Measurements from ENCODE around the gene ITGAX.

ITGAX gene

DNA sequence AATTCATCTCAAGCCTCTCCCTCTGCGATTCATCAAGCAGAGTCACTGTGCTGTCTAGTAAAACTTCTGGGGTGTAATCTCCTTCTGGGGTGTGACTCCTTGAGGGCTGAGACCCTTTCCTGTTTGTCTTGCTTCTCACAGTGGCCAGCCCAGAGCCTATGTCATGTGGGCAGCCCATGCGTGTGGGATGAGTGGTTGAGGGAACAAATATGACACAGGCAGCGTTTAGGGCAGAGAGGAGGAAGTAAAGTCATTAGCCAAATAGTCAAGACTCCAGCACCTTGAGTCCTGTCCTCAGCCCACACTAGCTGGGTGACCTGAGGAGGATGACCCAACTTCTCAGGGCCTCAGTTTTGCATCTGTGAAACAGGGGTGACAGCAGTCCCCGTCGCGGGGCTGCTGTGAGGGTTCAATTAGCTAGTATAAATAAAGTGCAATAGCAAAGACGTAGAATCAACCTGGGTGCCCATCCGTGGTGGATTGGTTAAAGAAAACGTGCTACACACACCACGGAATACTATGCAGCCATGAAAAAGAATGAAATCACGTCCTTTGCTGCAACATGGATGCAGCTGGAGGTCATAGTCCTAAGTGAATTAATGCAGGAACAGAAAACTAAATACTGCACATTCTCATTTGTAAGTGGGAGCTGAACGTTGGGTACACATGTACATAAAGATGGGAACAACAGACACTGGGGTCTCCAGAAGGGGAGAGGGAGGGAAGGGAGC lies 4.5 kb upstream of the ITGAX start:
- no peak for DNase-seq

DNA sequence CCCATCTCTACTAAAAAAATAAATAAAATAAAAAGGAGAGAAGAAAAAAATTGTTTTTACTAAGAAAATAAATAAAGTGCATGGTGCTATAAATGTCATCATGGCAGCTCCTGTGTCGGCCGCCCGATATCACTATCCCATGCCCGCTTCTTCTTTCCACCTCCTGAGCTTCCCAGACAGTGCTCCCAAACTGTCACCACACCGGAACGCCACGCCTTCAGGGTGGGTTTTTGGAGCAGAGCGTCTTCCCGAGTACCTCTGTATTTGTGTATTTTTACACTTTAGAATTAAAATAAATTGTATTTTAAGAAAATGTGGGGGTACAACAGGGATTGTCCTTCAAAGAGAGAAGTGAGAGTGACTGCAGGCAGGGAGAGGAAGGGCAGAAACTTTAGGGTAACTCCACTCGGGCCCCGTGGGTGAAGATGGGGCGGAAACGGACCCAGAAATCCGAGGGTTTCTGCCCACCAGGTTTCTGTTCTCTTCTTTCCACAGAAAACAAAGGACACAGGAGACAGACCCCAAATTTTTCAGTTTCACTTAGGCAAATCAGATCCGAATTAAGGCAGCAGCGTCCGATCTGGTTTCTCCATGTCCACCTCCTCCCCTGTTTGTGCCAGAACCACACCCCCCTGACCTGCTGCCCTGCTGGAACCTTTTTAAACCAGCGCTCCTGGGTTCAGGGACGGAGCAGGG lies 3.6 kb upstream of the ITGAX start:
- DNase-seq = no peak

DNA sequence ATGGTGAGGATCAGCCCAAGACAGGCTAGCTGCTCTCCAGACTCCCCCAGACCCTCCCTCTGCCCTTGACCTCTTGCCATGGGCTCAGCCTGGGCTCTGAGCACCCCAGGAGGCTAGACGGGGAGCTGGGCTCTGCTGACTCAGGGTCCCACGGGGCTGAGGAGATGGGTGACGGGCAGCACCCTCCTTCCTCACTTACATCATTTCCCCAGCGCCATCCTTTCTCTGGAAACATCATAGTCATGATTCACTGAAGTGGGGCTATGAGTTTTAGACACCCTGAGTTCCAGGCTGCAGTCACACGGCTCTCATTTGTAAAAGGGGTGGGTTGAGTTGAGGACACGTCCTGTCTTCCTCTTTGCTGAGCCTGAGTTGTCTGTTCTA lies 3.0 kb upstream of the ITGAX start:
- no peak for DNase-seq

DNA sequence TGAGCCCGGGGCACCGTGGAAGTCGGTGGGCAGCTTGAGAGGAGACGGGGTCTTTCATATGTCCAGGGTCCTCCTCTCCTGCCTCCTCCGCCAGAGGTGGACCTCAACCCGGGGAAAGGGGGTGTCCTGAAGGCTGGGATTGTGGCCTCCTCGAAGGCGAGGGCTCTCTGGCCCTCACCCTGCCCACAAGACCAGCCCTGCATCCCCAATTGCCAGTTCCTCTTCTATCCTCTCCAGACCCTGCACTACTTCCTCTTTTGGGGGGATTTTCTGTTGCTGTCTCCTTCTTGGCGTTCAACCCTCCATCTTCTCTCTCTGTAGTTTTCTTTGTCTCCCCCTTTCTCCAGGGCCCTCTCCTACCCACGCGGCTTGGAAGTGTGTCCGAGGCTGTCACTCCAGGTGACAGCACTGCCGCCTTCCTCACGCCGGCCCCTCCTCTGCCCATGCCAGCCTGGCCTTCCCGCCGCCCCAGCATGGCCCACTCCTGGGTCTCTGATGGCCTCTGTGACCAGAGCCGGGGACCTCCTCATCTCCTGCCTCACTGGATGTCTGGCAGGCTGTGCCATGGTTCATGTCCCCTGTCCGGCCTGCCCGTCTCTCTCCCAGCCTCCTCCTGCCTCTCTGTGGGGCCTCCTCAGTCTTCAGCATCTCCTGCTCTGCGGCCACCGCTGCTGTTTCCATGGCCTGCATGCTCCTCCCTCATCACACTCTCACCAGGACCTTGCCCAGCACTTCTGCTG lies 2.4 kb upstream of the ITGAX start:
- DNase-seq = no peak

DNA sequence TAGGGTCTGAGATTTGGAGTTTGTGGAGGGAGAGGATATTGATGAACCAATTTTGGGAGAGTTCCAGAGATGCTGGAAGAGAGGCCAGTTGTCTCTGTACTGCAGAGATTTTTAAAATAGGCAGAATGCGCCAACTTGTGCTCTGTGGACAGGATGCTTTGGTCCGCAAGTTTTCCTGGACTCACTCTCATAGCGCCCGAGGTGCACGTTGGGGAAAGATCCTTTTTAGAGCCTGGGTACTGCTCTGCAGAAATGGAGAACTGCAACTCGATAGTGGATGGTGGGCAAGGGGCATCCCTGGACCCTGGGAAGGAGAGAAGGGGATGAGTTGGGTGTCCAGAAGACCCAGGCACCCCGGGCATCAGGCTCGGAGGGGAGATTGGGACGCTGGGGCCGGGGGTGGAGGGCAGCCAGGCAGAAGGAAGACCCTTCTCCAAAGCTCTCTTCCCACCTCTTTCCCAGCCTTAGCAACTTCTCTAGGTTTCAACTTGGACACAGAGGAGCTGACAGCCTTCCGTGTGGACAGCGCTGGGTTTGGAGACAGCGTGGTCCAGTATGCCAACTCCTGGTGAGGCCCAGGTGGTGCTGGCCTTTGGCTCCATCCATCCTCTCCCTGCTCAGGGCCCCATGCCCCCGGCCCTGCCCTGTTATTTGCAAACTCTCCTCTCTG lies 590 bp downstream of the ITGAX start:
- DNase-seq = no peak

DNA sequence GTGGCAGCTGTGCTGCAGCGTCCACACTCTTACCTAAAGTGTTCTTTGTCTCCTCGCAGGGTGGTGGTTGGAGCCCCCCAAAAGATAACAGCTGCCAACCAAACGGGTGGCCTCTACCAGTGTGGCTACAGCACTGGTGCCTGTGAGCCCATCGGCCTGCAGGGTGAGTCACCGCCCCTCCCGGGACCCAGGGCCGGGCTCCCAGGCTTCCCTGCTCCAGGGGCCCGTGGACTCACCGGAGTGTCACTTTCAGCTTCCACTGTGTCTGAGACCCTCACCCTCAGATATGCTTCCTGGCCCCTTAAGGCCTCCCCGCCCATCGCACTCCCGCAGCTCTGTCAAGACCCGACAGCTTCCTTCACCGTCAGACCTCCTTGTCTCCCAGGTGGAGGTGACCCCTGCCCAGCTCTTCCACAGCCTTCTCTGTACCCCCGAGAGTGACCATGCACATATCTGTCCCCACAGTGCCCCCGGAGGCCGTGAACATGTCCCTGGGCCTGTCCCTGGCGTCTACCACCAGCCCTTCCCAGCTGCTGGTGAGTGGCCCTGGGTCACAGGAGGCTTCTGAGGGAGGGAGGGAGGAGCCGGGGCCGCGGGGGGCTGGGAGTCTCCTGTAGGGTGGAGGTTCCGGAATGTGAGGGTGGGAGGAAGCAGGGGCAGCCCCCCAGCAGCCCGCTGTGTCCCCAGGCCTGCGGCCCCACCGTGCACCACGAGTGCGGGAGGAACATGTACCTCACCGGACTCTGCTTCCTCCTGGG lies 1.8 kb downstream of the ITGAX start:
- no peak for DNase-seq

DNA sequence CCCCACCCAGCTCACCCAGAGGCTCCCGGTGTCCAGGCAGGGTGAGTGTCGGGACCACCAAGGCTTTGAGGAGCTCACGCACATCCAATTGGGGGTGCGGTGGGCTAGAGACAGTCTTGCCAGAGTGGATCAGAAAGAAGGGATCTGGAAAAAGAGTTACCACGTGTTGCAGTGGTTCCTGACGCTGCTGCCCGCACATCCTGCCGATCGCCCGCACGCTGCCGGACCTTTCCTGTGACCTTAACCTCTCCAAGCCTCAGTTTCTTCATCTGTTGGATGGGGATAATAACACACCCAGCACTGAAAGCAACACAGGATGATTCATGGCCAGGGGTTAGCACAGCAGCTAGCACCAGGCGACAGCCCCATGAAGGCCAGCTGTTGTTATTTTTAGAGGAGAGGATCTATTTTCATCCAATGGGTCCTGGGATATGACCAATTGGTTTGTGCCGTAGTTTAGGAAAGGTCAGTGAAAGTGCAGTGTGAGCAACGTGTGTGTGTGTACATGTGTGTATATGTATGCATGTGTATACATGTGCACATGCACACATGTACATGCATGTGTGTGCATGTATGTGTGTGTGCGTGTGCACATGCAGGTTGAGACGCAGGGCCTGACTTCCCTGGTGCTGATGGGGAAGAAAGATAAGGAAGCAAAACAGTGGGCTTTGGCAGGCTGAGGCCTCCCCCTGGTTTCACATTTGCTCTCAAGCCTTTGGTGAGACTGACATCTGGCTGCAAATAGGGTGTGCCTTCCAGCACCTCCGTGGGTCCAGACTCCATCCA lies 2.5 kb downstream of the ITGAX start:
- no peak for DNase-seq

DNA sequence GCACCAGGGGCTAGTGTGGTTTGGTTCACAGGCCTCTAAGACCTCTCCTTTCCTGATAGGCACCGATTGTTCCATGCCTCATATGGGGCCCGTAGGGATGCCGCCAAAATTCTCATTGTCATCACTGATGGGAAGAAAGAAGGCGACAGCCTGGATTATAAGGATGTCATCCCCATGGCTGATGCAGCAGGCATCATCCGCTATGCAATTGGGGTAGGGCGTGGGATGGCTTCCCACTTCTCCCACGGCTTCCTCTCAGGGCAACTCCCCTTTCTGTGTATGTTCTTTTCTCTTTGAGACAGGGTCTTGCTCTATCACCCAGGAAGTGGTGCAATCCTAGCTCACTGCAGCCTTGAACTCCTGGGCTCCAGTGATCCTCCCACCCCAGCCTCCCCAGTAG lies 5.3 kb downstream of the ITGAX start:
- DNase-seq = no peak

DNA sequence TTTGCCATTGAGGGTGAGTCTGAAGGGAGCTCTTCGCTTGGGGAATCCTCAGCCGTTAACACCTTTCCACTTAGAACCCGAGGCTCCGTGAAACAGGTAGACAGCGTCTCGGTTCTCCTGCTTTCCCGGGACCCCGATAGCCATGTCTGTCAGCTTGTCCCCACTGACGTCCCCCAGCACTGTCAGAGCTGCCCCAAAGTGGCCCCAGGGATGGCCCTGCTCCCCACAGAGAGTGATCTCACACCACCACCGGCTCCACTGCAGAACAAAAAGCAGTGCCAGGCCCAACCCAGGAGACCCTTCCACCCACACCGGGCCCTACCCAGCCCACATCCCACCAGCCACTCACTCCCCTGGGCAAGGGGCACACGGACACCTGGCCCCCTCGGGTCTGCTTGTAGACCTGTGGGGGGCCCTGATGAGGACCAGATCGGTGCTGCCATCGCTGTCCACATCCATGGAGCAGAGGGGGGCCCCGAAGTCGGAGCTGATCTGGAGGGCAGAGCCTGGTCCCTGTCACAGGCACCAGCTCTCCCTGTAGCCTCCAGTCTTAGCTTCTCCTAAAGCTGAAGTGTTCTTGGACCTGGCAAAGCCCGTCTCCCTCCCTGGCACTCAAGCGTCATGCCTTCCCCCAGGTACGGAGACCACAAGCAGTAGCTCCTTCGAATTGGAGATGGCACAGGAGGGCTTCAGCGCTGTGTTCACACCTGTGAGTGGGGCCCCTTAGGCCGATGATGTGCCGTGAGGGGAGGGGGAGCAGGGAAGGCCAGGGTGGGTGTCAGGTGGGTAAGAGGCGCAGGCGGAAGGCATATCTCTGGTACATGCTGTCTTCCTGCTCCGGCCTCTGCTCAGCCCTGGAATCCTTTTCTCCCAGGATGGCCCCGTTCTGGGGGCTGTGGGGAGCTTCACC lies 6.5 kb downstream of the ITGAX start:
- no peak for DNase-seq

DNA sequence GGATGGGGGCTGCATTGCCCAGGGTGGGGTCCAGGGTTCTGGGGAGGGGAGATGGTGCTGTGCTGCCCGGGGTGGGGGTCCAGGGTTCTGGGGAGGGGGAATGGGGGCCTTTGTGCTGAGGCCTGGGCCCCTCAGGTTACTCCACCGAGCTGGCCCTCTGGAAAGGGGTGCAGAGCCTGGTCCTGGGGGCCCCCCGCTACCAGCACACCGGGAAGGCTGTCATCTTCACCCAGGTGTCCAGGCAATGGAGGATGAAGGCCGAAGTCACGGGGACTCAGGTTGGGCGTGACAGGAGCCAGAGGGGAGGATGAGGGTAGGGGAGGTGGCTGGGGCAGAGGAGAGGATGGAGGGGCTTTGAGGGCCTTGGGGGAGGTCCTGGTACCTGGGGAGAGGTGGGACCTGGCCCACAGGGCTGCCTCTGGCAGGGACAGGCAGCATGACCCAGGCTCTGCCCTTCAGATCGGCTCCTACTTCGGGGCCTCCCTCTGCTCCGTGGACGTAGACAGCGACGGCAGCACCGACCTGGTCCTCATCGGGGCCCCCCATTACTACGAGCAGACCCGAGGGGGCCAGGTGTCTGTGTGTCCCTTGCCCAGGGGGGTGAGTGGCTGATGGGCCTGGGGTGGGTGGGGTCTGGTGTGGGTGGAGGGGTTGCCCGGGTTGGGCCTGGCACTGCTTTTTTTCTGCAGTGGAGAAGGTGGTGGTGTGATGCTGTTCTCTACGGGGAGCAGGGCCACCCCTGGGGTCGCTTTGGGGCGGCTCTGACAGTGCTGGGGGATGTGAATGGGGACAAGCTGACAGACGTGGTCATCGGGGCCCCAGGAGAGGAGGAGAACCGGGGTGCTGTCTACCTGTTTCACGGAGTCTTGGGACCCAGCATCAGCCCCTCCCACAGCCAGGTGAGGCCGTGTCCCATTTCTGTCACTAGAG lies 7.8 kb downstream of the ITGAX start:
- no peak for DNase-seq

DNA sequence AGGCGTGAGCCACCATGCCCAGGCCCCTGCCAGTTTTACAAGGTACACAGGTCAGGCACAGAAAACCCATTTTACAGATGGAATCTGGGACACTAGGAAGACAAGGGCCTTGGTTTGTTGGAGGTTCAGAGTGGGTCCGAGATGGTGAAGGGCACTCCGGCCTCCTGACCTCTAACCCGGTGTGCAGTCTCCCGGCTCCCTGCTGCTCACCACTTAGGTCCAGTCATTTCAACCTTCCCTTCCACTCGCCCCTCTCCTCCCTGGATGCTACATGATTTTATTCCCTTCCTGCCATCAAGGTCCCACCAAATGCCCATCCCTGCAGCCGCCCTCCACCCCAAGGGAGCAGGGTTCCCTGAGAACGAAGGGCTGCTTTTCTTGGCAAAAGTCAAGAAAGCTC lies 8.7 kb downstream of the ITGAX start:
- no peak for DNase-seq

DNA sequence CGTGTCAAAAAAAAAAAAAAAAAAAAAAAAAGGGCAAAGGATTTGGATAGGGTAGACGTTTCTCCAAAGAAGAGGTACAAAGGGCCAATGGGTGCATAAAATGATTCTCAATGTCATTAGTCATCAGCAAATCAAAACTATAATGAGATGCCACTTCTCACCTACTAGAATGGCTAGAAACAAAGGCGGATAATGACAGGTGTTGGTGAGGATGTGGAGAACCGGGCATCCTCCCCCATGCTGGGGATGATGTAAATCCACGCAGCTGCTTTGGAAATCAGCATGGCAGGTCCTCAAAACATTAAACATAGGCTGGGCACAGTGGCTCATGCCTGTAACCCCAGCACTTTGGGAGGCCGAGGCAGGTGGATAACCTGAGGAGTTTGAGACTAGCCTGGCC lies 9.4 kb downstream of the ITGAX start:
- DNase-seq = no peak

DNA sequence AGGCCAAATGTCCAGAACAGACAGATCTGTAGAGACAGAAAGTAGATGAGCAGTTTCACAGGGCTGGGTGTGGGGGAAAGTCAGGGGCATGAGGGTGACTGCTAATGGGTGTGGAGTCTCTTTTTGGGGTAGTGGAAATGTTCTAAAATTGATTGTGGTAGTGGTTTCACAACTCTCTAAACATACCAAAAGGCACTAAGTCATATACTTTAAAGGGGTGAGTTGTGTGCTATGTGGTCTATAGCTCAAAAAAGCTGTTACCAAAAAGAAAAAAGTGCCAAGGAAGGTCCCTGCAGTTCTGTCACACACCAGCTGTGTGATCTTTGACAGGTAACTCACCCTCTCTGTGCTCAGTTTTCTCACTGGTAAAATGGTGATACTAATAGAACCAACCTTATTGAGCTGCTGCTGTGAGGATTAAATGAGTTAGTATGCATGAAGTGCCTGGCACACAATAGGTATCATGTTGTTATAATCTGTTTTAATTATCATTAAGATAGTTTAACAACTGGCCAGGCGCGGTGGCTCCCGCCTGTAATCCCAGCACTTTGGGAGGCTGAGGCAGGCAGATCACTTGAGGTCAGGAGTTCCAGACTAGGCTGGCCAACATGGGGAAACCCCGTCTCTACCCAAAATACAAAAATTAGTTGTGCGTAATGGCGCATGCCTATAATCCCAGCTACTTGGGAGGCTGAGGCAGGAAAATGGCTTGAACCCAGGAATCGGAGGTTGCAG lies 10.3 kb downstream of the ITGAX start:
- DNase-seq = no peak

DNA sequence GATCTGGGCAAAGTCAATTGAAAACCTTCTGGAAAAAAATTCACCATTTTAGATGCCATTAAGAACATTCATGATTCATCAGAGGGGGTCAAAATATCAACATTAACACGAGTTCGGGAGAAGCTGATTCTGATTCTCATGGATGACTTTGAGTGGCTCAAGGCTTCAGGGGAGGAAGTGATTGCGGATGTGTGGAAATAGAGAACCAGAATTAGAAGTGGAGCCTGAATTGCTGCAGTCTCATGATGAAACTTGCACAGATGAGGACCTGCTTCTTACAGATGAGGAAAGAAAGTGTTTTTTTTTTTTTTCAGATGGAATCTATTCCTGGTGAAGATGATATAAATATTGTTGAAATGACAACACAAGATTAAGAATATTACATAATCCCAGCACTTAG lies 12.9 kb downstream of the ITGAX start:
- DNase-seq = no peak

DNA sequence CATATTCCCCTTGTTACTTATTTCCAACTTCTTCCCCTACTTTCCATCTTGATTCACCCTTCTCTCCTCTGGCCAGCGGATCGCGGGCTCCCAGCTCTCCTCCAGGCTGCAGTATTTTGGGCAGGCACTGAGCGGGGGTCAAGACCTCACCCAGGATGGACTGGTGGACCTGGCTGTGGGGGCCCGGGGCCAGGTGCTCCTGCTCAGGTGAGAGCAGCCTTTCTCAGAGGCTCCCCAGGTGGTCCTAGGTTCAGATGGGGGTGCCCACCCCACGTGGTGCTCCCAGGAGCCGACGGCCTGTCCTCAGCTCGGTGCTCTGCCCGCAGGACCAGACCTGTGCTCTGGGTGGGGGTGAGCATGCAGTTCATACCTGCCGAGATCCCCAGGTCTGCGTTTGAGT lies 16.0 kb downstream of the ITGAX start:
- no peak for DNase-seq

DNA sequence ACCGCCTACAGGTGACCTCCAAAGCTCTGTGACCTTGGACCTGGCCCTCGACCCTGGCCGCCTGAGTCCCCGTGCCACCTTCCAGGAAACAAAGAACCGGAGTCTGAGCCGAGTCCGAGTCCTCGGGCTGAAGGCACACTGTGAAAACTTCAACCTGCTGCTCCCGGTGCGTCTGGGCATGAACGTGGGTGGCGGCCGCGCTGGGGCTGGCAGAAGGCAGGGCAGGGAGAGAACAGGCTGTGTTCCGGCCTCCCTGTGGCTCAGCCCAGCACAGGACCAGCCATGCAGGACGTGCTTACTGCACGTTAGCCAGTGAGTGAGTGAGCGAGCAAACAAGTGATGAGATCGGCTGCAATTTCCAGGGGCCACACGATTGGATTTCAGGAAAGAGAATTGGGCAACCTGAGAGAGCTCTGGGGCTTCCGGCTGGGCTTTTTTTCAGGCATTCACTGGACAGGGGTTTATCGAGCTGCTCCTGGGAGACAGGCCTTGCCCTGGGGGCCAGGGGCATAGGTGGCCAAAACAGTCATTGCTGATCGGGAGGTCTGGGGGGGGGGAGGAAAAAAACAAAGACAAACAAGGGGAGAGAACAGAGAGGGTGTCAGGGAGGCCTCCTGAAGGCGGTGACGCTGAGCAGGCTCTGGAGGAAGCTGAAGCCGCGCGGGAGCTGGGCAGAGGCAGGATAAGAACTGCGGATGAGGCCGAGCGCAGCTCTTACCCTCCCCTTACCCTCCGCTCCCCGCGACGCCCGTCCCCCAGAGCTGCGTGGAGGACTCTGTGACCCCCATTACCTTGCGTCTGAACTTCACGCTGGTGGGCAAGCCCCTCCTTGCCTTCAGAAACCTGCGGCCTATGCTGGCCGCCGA lies 16.9 kb downstream of the ITGAX start:
- no peak for DNase-seq

DNA sequence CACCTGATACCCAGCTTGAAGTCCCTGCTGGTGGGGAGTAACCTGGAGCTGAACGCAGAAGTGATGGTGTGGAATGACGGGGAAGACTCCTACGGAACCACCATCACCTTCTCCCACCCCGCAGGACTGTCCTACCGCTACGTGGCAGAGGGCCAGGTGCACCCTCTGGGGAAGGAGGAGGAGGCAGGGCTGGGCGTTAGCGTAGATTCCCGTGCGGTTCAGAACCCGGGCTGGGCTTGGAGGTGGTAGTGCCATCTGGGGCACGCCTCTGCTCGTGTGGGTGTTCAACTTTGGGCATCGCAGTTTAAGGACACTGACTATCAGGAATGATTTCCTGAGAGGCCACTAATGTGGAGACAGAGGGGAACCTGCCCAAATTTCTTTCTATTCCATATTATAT lies 18.3 kb downstream of the ITGAX start:
- DNase-seq = no peak

DNA sequence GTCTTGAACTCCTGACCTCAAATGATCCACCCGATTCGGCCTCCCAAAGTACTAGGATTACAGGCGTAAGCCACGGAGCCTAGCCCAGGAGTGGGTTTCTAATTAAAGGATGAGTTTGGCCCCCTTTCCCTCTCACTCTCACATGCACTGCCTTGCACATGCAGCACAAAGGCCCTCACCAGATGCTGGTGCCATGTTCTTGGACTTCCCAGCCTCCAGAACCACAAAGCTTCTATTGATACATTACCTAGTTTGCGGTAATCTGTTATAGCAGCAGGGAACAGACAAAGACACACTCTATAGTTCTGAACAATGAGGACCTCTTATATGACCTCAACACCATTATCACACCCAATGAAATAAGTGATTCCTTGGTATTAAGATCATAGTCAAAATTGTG lies 20.3 kb downstream of the ITGAX start:
- no peak for DNase-seq
